Retinal pigment epithelial cell (primary cell): ENCODE measurements around the gene GAS2L3.

ENCODE experiments used
- DNase-seq: peaks from one replicate; pipeline ENCODE4 v3.0.0-alpha.2; 2010; ENCODE audit warnings: low read depth
- H3K4me3 ChIP-seq: 2 replicates; pipeline ENCODE4 v1.5.1; 2011; ENCODE audit warnings: mild to moderate bottlenecking, low read length, control low read depth, moderate library complexity
- CTCF ChIP-seq: conservative IDR thresholded peaks from 2 replicates; pipeline ENCODE4 v1.5.1; 2011; ENCODE audit warnings: low read depth, low read length, control low read depth, inconsistent platforms

GAS2L3 gene

GRCh38 chr12:100672075-100672592 is 98.7 kb downstream of the GAS2L3 start:
- no peak for DNase-seq
- peak; percentile 61 for TF ChIP-seq CTCF
- no peak overlapping the region for H3K4me3 ChIP-seq

DNA sequence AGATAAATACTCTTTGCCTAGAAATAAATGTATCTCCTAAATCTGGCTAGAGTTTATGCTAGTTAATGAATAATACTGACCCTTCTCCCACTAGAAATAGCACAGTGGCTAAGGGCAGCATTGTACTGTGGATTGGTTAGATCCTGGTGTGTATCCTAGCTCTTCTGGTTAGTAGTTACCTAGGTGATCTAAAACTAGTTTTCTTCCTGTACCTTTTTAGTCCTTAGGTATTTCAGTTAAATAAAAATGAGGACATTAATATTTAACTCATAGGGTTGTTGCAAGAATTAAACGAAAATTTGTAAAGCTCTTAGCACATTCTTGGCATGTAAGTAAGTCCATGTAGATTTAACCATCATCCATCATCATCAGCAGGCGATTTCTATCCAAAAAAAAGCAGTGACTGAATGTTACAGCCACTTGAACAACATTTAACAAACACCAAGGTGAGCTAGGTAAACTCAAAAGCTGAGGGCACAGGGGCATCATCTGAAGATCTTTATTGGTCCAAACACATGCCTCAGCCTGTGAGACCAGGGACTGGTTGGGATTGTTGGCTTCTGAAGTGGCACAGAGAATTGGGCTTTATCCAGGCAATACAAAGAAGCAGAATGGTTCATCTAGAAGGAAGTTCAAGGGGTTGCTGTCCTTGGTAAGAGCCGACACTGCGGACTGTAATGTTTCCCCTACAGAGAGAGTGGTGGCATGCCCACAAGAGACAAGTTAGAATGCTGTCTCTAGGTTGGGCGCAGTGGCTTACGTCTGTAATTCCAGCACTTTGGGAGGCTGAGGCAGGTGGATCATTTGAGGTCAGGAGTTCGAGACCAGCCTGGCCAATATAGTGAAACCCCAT is 100.8 kb downstream of the GAS2L3 start:
- no peak for DNase-seq
- TF ChIP-seq CTCF, result no peak
- no peak overlapping the region for H3K4me3 ChIP-seq
